GM10248 (cell line): ENCODE data around the gene PCDHB6.
"Not testable (repeated sequence)": the region's sequence is repeated elsewhere in the genome, so short reads cannot be mapped to it uniquely, and the experiment has no call there.

ENCODE experiments used
- CTCF ChIA-PET: fragments of 300-600 bp; sonication (Branson Sonifier 250); formaldehyde crosslinking; extraction: SDS; loops from one replicate; lab custom pipeline; 2021; ENCODE audit warnings: antibody characterized with exemption; lab: Yijun Ruan, JAX
- POLR2A ChIA-PET: fragments of 350-650 bp; sonication (Branson Sonifier 250); formaldehyde crosslinking; extraction: SDS; loops from one replicate; lab custom pipeline; 2020; ENCODE audit warnings: antibody characterized with exemption; lab: Yijun Ruan, JAX
- DNase-seq: peaks from one replicate; pipeline ENCODE4 v3.0.0; 2012; ENCODE audit errors: extremely low spot score
- TF ChIP-seq, protein P1 (sequence below): IDR thresholded peaks from 2 replicates; pipeline ENCODE4 v1.5.1; 2012; ENCODE audit warnings: mild to moderate bottlenecking, low read depth; ENCODE audit errors: extremely low read depth, missing control alignments, control extremely low read depth

Gene PCDHB6

DNA sequence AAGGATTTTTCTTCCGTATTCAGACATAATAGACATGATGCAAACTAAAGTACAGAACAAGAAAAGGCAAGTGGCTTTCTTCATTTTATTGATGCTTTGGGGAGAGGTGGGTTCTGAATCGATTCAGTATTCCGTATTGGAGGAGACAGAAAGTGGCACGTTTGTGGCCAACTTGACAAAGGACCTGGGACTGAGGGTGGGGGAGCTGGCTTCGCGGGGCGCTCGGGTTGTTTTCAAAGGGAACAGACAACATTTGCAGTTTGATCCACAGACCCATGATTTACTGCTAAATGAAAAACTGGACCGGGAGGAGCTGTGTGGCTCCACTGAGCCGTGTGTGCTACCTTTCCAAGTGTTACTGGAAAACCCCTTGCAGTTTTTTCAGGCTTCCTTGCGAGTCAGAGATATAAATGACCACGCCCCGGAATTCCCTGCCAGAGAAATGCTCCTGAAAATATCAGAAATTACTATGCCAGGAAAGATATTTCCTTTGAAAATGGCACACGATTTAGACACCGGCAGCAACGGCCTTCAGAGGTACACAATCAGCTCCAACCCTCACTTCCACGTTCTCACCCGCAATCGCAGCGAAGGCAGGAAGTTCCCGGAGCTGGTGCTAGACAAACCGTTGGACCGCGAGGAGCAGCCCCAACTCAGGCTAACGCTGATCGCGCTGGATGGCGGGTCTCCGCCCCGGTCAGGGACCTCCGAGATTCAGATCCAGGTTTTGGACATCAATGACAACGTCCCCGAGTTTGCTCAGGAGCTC, 551 bp downstream of the PCDHB6 start:
- no peak for DNase-seq
- CTCF ChIA-PET, result no interaction called here
- POLR2A ChIA-PET, result no interaction called here
- TF ChIP-seq, protein P1, sequence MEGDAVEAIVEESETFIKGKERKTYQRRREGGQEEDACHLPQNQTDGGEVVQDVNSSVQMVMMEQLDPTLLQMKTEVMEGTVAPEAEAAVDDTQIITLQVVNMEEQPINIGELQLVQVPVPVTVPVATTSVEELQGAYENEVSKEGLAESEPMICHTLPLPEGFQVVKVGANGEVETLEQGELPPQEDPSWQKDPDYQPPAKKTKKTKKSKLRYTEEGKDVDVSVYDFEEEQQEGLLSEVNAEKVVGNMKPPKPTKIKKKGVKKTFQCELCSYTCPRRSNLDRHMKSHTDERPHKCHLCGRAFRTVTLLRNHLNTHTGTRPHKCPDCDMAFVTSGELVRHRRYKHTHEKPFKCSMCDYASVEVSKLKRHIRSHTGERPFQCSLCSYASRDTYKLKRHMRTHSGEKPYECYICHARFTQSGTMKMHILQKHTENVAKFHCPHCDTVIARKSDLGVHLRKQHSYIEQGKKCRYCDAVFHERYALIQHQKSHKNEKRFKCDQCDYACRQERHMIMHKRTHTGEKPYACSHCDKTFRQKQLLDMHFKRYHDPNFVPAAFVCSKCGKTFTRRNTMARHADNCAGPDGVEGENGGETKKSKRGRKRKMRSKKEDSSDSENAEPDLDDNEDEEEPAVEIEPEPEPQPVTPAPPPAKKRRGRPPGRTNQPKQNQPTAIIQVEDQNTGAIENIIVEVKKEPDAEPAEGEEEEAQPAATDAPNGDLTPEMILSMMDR, result no peak

DNA sequence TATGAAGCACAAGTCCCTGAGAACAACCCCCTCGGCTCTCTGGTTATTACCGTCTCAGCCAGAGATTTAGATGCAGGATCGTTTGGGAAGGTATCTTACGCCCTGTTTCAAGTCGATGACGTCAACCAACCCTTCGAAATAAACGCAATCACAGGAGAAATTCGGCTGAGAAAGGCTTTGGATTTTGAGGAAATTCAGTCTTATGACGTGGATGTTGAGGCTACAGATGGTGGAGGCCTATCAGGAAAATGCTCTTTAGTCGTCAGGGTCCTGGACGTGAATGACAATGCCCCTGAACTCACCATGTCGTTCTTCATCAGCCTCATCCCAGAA, 1.1 kb downstream of the PCDHB6 start:
- TF ChIP-seq, protein P1, result no peak
- ChIA-PET CTCF (no interaction called here), POLR2A (no interaction called here)
- DNase-seq, result no peak

DNA sequence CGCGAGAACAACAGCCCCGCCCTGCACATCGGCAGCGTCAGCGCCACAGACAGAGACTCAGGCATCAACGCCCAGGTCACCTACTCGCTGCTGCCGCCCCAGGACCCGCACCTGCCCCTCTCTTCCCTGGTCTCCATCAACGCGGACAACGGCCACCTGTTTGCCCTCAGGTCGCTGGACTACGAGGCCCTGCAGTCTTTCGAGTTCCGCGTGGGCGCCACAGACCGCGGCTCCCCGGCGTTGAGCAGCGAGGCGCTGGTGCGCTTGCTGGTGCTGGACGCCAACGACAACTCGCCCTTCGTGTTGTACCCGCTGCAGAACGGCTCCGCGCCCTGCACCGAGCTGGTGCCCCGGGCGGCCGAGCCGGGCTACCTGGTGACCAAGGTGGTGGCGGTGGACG, 1.8 kb downstream of the PCDHB6 start:
- POLR2A ChIA-PET, DNase-seq, CTCF ChIA-PET: not testable (repeated sequence)

DNA sequence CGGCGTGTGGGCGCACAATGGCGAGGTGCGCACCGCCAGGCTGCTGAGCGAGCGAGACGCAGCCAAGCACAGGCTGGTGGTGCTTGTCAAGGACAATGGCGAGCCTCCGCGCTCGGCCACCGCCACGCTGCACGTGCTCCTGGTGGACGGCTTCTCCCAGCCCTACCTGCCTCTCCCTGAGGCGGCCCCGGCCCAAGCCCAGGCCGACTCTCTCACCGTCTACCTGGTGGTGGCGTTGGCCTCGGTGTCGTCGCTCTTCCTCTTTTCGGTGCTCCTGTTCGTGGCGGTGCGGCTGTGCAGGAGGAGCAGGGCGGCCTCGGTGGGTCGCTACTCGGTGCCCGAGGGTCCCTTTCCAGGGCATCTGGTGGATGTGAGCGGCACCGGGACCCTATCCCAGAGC, 2.2 kb downstream of the PCDHB6 start:
- DNase-seq, CTCF ChIA-PET, POLR2A ChIA-PET: not testable (repeated sequence)

DNA sequence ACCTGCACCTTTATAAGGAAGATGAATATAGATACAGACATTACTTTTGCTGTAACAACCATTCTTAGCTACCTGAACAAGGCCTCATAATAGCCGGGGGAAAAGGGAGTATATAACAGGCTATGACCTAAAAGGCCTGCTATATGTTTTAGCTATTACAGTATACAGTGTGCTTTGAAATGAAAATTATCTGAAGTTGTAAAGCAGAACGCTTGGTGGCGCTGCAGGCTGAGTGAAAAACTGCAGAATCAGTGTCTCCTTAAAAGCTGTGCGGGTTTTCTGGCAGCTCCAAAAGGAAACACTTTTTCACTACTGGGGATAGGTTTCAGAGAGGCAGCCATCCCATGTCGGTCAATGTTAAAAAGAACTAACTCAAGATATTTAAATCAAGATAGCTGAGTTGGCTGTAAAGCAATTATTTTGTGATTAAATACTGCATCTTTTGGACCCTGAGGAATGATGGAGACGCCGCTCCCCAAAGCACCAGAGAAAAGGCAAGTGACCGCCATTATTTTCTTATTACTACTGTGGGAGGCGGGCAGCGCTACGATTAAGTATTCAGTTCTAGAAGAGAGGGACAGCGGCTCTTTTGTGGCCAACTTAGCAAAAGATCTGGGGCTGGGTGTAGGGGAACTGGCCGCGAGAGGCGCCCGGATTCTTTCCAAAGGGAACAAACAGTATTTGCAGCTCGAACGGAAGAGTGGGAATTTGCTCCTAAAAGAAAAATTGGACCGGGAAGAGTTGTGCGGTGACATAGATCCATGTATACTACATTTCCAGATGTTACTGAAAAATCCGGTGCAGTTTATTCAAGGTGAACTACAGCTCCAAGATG, 5.9 kb downstream of the PCDHB6 start:
- ChIA-PET POLR2A (no interaction called here), CTCF (interaction anchor here (2.2 kb wide), 1 partner anchor 11 kb away, joined by 7 read pairs; no protein-coding TSS in a partner anchor)
- TF ChIP-seq, protein P1, result no peak
- no peak for DNase-seq

DNA sequence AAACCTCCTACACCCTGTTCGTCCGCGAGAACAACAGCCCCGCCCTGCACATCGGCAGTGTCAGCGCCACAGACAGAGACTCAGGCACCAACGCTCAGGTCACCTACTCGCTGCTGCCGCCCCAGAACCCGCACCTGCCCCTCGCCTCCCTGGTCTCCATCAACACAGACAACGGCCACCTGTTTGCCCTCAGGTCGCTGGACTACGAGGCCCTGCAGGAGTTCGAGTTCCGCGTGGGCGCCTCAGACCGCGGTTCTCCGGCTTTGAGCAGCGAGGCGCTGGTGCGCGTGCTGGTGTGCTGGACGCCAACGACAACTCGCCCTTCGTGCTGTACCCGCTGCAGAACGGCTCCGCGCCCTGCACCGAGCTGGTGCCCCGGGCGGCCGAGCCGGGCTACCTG, 7.5 kb downstream of the PCDHB6 start:
- POLR2A ChIA-PET, result not testable (repeated sequence)

DNA sequence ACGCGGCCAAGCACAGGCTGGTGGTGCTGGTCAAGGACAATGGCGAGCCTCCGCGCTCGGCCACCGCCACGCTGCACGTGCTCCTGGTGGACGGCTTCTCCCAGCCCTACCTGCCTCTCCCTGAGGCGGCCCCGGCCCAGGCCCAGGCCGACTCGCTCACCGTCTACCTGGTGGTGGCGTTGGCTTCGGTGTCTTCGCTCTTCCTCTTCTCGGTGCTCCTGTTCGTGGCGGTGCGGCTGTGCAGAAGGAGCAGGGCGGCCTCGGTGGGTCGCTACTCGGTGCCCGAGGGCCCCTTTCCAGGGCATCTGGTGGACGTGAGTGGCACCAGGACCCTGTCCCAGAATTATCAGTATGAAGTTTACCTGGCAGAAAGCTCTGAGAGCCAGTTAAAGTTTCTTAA, 8.0 kb downstream of the PCDHB6 start:
- CTCF ChIA-PET, DNase-seq, POLR2A ChIA-PET: not testable (repeated sequence)

More for the DNA sequence above, 7.5 kb downstream of the PCDHB6 start:
- DNase-seq, CTCF ChIA-PET: not testable (repeated sequence)

DNA sequence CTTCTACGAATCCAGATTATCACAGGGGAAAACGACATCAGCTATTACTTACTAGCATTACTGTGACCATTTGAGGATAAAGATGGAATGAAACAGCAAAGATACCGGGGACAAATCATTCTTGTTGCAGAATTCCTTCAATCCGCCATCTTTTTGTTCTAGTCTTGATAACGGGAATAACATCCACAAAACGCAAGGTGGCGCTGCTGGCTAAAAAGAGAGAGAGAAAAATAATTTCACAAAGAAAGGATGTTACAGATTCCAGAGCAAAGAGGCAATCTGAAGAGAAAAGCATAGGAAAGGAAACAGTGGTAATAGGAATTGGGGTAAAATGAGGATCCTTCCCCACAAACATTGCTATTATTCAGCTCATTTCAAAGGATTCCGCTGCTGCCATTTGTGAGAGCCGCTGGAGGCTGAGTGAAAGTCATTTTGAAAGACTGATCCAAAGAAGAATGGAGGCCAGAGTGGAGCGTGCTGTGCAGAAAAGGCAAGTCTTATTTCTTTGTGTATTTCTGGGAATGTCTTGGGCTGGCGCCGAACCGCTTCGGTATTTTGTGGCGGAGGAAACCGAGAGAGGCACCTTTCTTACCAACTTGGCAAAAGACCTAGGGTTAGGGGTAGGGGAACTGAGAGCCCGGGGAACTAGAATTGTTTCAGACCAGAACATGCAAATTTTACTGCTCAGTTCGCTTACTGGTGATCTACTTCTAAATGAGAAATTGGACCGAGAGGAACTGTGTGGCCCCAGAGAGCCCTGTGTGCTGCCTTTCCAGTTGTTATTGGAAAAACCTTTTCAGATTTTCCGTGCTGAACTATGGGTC, 22.7 kb downstream of the PCDHB6 start, which contains the start of gene PCDHB7:
Gene PCDHB7, plus strand, starts transcription at position 264 of the 824 bp plus-strand sequence. Its CDS starts 192 bp downstream, at position 456.
- CTCF ChIA-PET, result no interaction called here
- POLR2A ChIA-PET, result no interaction called here
- TF ChIP-seq, protein P1, result peak; percentile 12
- no peak for DNase-seq

DNA sequence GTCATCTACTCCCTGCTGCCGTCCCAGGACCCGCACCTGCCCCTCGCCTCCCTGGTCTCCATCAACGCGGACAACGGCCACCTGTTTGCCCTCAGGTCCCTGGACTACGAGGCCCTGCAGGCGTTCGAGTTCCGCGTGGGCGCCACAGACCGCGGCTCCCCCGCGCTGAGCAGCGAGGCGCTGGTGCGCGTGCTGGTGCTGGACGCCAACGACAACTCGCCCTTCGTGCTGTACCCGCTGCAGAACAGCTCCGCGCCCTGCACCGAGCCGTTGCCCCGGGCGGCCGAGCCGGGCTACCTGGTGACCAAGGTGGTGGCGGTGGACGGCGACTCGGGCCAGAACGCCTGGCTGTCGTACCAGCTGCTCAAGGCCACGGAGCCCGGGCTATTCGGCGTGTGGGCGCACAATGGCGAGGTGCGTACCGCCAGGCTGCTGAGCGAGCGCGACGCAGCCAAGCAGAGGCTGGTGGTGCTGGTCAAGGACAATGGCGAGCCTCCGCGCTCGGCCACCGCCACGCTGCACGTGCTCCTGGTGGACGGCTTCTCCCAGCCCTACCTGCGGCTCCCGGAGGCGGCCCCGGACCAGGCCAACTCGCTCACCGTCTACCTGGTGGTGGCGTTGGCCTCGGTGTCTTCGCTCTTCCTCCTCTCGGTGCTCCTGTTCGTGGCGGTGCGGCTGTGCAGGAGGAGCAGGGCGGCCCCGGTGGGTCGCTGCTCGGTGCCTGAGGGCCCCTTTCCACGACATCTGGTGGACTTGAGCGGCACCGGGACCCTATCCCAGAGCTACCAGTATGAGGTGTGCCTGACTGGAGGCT, 24.6 kb downstream of the PCDHB6 start:
- POLR2A ChIA-PET, CTCF ChIA-PET, DNase-seq: not testable (repeated sequence)
